GDM1 (cell line): ENCODE results near the gene SWAP70.
A peak's percentile ranks its signal among the peaks of the same experiment; 100 is the strongest.

Source experiments
- DNase-seq: peaks from one replicate; lab custom pipeline; 2025; lab: John Stamatoyannopoulos, UW

The SWAP70 gene

GRCh38 chr11:9651899-9652748 lies 11.8 kb upstream of the SWAP70 start:
- no peak for DNase-seq

DNA sequence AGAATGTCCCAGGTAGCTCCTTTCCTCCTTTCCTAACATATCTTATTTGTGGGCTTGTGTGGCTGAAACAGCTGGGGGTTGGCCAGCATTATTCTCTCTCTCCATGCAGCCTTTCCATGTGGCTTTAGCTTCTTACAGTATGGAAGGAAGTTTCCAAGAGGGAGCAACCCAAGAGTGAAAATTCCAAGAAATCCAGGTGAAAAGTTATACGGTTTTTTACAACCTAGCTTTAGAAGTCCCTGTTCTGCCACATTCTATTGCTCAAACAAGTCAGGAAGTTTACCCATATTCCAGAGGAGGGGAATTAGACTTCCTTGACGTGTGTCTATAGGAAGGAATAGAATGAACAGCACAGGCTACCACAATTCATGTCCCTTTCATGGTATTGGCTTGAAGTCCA lies 10.0 kb upstream of the SWAP70 start:
- no peak for DNase-seq

DNA sequence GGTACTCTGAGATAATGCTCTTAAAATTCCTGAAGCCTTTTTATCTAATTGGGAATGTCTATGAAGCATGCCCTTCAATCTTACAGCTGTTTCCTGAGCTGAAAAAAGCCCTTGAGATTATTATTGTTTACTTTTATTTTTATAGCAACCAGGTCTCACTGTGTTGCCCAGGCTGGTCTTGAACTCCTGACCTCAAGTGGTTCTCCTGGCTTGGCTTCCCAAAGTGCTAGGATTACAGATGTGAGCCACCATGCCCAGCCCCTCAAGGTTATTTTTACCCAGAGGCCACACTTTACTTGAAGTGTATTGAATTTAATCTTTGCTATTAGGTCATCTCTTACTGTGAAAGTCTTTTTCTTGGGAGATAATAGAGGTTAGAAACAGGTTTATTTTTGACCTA lies 7.0 kb upstream of the SWAP70 start:
- no peak for DNase-seq

- DNase-seq, result no peak
Observed at GRCh38 chr11:9657531-9657930, 6.3 kb upstream of the SWAP70 start.

GRCh38 chr11:9660886-9661285 lies 3.0 kb upstream of the SWAP70 start:
- no peak for DNase-seq

- peak; percentile 69 for DNase-seq
Observed at GRCh38 chr11:9662273-9662672, 1.6 kb upstream of the SWAP70 start.

DNA sequence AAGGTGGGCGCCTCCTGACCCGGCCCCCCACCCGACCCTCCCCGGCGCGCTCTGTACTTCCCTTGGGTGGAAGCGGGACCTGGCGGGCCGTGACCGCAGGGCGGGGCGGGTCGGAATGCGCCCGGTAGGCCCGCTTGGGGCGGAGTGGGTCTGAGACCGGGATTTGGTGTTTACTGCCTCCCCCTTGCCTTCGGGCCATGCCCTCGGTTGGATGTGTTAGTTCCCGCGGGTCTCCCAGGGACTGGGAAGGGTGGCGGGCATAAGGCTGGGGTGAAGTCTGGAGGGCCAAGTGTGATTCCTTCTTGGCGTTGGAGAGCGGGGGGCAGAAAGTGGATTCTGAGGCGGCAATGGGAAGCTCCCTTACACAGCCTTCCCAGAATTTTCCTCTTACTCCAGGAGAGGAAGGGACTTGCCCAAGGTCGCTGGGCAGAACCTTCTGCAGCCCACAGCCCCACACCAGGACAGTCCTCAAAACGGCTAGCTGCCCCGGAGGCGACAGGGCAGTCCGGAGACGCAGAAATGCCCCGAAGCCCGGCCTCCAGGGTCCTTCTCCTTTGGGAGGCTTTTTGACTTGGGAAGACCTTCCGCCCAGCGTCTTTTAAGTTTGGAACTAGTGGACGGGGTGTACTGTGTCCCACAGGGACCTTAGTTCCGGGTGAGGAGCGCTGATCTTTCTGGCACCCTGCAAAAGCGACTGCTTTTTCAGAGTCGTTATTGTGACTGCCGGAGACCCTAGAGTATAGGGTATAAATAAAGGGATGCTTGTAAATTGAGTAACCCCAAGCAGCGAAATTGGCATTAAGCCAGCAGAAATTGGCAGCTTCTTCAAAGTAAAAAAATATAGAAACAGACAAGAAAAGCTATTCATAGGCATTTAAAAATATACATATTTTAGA lies 647 bp downstream of the SWAP70 start:
- no peak for DNase-seq

- no peak for DNase-seq
Observed at GRCh38 chr11:9665749-9666148, 1.9 kb downstream of the SWAP70 start.

- no peak for DNase-seq
Observed at GRCh38 chr11:9669954-9670353, 6.1 kb downstream of the SWAP70 start.

DNA sequence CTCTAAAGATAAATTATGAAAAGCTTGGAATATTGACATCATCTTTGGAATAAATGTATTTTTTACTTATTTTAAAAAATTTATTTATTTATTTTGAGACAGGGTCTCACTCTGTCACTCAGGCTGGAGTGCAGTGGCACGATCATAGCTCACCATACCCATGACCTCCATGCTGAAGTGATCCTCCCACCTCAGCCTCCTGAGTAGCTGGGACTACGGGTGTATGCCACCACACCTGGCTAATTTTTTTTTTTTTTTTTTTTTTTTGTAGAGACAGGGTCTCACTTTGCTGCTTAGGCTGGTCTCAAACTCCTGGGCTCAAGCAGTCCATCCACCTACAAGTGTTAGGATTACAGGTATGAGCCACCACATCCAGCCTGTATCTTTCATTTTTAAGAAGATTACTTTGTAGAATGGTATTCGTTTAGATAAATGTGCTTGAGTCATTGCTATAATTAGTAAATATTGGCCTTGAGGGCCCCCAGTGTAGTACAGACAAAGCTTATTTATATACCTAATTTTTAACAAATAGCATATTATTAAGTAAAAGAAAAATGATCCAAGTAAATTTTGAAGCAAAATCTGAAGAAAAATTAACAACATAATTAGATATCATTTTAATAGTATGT lies 8.5 kb downstream of the SWAP70 start:
- DNase-seq, result no peak

DNA sequence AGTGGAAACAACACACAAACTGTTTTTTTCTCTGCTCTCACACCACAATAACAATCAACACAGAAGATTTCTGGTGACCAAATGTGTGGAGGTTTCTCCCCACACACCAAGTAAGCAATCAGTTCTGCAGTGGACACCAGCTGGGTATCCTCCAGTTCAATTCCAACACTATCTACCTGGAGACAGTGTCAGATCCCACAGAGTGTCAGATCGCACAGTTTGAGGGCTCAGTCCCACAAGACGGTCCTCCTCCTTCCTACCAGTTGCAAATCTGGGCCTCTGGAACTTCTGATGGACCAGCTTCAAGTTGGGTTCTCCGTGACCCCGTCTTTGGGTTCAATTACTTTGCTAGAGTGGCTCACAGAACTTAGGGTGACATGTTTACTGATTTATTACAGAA lies 9.0 kb downstream of the SWAP70 start:
- no peak for DNase-seq

DNA sequence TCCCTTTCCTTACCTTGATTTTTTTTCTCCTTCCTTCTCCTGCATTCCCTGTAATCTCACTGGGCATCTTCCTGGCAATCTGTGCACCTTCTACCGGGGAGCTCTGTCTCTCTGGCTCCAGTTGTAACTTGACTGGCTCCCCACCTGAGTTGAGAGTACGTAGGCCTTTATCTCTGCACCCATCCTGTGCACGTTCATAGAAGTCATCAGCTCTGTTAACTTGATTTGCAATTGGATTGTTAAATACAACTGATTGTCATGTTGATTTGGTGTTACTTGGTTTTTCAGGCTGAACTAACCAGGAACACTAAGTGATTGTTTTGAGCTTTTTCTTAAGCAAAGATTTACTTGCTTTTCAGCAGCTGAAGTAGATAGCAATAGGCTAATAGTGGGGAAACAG lies 11.8 kb downstream of the SWAP70 start:
- no peak for DNase-seq

DNA sequence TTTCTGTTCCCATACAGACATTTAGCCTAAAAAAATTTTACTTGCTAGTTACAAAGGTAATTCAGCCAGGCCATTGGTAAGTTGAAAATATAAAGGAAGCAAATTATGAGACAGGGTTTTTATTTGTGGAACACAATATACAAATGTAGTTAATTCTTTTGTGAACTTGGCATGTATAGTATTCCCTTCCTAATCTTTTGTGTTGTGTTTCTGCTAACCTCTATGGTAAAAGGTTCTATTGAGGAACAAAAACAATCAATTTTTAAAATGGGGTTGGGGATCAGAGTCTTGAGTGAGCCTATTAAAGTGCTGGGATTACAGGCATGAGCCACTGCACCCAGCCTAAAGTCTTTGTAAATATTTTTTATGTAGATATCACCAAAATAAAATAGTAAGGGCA lies 14.1 kb downstream of the SWAP70 start:
- DNase-seq, result no peak

GRCh38 chr11:9678576-9678975 lies 14.7 kb downstream of the SWAP70 start:
- no peak for DNase-seq

GRCh38 chr11:9680028-9680427 lies 16.2 kb downstream of the SWAP70 start:
- no peak for DNase-seq

GRCh38 chr11:9681583-9682372 lies 17.9 kb downstream of the SWAP70 start:
- DNase-seq, result no peak

DNA sequence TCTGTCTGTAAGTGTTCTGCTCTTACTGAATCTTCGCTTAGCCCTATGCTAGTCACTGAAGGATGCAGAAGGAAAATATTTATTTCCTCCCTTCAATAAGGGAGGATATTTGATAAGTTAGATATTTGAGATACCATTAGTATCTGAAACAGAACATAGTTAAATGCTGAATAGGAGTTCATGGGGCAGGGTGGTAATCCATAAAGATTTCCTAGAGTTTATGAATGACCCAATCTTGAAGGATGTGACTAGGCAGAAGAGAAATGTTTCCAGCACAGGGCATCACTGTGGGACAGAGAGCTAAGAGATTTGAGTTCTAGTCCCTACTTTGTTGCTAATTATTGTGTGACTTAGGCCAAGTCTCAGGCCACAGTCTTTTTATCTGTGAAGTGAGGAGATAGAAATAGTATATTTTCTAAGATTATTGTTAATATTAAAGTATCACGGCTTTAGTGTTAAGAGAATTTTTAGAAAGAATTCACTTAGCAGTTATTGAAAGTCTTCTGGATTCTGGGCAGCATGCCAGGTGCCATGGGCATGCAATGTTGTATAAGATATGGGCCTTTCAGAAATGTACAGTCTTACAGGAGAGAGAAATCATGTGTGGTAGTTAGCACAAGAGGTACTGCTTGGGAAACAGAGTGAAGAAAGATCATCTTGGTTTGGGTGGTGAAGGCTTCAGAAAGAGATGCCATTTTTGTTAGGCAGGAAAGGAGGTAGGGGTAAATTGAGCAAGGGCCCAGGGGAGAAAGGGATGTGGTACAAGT lies 24.0 kb downstream of the SWAP70 start:
- no peak for DNase-seq

DNA sequence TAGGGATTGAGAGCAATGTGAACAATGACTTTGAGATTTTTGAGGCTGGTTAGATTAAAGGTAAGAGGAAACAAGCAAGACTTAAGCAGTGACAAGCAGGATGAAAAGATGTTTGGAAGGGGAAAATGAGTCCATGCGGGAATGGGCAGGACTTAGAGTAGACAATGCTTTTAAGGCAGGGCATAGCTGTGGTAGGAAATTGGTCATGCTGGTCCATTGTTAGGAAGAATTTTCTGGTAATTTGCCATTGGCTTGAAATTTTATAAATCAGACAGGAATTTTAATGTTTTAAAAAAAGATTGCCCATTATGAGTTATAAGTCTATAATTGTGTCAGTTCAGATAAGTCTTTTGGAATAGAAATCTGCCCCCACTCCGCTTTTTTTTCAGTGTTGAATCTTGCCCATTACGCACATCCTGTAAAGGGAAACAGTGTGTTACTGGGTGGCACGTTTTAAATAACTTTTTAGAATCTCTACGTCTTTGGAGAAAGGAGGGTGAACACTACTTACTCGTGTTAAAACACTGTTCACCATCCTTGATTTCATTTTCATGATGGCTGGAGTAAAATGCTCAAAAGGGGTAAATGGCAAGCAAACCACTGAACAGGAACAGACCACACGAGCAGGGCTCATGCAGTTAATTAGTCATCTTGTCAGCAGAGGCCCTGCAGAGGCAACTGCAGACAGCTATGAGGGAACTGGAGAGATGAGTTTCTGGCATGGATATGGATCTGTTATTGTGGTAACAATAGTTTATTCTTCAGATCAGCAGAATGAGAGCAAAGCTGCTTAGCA lies 25.0 kb downstream of the SWAP70 start:
- DNase-seq, result peak; percentile 57

- no peak for DNase-seq
Observed at GRCh38 chr11:9689721-9690120, 25.8 kb downstream of the SWAP70 start.

- no peak for DNase-seq
Observed at GRCh38 chr11:9691865-9692264, 28.0 kb downstream of the SWAP70 start.
